GM21576 (cell line): ENCODE results near the gene PYY.
"Not testable (repeated sequence)": the region's sequence is repeated elsewhere in the genome, so short reads cannot be mapped to it uniquely, and the experiment has no call there.

Experiments
- ATAC-seq: cut with Tn5 transposase; IDR thresholded peaks from one replicate; pipeline ENCODE4 v1.9.1; 2021; ENCODE audit warnings: mild to moderate bottlenecking, moderate library complexity; ENCODE audit not compliant: unreplicated experiment

Gene PYY

DNA sequence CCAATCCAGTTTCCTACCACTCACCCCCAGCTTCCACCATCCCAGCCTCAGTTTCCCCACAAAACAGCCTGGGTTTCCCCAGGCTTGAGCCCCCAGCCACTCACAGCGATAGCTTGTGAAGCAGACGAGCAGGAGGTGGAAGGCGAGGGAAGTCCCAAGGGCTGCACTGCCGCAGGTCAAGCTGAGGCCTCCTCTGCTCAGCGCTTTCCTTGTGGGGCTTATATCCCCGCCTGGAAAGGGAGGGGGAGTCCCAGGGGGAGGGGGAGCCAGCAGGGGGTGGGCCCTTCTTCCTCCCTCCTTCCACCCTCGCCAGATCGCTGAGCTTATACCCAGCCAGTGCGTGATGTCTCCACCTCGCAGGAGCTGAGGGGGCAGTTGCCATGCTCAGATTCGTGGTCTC is at the start of gene PYY:
Gene PYY (minus strand): TSS at position 195 of the 400 bp plus-strand sequence. CDS start 457 bp downstream, outside the sequence.
- ATAC-seq = no peak

DNA sequence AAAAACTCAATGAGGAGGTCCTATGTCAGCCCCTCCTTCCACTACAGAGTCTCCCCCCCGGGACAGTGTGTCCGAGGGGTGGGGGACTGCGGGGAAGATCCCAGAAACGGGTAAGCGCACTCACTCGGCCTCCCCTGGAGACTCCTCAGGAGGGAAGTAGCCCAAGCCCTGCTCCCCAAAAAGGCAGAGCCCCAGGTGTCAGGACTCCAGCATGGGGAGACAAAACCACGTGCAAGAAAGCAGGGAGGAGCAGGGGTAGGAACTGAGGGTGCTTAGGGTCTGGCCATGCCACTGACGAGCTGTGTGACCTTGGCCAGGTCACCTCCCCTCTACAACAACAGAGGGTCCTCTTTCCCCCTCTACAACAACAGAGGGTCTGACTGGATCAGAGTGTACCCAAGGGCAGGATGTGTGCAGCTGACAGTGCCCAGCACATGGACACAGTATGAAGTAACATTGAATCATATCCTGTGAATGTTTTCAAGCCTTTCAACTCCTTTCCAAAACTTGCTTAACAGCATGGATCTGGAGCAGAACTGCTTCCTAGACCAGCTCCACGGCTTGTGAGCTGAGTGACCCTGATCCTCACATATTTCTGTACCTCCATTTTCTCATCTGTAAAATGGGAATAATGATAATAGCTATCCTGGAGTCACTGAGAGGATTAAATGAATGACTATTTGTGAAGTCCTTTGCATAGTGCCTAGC is 48.6 kb upstream of the PYY start:
- no peak for ATAC-seq

DNA sequence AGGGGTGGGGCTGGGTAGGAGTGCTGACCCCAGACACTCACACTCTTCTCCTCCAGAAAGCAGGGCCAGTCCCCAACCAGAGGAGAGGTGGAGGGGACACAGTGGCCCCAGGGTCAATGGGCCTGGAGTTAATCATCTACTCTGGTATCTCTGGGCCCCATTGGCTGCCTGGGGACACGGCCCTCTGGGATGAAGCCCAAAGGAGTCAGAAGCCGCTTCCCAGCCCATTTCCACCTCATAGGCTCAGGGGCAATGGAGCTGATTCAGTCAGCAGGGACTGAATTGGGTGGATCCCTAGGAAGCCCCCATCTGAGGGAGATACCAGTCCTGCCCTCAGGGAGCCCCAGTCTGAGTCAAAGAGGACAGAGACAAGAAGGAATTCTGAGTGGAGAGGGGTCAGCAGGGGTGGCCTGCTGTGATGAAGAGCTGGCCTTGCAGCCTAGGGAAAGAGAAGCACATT is 47.8 kb upstream of the PYY start:
- ATAC-seq = no peak

DNA sequence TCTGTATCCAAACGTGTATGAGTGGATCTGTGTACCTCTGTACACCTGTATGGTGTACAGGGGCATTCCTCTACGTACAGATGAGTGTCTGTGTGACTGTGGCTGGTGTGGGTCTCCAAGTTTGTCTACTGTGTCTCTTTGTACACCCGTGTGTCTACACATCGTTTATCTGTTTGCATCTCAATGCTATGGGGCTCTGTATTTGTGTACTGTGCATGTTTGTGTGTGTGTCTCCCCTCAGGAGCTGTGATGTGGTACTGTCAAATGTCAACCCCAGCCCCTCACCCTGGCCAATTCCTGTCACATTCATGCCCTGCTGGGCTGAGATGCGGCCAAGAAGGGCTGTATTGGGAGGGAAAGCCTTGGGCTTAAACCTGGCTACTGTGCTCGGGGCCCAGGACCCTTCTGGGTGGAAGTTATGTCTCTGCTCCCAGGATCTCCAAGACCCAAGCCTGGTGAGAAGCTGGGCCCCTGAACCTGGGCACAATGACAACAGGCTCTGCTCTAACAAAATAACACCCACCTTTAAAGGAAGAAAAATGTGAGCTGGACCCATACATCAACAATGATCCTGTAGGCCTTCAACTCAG is 47.2 kb upstream of the PYY start:
- ATAC-seq = no peak

DNA sequence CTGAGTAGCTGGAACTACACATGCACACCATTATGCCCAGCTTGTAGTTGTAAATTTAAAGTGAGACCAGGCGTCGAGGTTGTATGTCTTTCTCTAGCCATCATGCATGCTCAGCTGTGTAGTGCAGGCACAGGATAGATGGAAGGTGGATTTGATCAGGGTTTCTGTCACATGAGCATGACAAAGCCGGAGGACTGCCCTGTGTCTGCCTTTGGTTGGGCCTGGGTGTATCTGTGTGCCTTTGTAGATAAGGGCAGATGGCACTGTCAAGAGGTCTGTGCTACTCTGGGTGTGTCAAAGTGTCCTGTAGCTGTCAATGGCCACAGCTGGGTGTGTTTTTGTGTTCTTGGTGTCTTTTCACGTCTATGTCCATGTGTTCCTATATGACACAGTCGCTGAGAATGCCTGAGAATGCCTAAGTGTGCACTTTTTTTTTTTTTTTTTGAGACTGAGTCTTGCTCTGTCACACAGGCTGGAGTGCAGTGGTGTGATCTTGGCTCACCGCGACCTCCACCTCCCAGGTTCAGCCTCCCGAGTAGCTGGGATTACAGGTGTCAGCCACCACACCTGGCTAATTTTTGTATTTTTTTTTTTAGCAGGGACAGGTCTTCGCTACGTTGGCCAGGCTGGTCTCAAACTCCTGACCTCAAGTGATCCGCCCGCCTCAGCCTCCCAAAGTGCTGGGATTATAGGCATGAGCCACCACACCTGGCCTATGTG is 46.6 kb upstream of the PYY start:
- no peak for ATAC-seq

DNA sequence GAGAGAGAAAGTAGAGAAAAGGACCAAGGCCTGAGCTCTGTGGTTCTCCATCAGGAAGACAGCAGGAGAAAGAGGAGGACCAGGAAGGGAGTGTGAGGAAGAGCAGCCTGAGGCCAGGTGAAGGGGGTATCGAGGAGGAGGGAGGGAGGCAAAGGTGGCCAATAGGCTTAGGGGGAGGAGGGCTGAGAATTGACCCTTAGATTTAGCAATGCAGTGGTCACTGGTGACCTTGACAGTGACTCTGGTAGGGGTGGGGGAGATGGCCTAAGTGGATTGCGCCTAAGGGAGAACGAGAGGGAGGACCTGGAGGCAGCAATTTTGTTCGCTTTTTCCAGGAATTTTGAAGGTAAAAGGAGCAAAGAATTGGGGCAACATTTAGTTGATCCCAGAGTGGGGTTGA is 45.3 kb upstream of the PYY start:
- no peak for ATAC-seq

DNA sequence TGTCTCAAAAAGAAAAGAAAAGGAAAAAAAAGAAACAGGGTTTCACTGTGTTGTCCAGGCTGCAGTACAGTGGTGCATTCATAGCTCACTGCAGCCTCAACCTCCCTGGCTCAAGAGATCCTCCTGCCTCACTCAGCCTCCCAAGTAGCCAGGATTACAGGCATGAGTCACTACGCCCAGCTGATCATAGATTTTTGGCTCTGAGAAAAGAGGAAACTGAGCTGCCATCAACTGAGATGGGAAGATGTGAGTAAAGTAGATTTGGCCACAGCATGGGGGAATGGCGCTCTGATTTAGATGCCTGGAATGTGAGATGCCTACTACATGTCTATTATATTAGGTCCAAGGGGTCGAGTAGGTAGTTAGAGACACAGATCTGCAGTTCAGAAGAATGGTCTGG is 44.8 kb upstream of the PYY start:
- no peak for ATAC-seq

DNA sequence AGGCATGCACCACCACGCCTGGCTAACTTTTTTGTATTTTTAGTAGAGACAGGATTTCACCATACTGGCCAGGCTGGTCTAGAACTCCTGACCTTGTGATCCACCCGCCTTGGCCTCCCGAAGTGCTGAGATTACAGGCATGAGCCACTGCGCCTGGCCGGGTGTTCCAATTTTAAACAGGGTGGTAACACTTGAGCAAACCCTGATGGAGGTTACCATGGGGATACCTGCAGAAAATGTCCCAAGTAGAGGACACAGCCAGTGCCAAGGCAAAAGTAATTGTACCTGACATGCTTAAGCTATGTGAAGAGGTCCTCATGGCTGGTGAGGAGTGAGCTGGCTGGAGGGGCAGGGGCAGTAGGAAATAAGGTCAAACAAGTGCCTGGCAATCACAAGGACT is 43.4 kb upstream of the PYY start:
- ATAC-seq = not testable (repeated sequence)

DNA sequence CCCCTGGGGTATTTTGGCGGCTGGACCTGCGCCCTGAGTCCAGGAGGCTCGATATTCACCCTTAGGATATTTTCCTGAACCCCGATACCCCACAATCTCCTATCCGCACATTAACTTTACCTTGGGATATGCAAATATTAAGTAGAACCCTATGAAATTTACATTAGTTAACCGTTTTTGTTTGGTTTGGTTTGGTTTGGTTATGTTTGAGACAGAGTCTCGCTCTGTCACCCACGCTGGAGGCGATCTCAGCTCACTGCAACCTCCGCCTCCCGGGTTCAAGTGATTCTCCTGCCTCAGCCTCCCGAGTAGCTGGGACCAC is 41.4 kb upstream of the PYY start:
- no peak for ATAC-seq

DNA sequence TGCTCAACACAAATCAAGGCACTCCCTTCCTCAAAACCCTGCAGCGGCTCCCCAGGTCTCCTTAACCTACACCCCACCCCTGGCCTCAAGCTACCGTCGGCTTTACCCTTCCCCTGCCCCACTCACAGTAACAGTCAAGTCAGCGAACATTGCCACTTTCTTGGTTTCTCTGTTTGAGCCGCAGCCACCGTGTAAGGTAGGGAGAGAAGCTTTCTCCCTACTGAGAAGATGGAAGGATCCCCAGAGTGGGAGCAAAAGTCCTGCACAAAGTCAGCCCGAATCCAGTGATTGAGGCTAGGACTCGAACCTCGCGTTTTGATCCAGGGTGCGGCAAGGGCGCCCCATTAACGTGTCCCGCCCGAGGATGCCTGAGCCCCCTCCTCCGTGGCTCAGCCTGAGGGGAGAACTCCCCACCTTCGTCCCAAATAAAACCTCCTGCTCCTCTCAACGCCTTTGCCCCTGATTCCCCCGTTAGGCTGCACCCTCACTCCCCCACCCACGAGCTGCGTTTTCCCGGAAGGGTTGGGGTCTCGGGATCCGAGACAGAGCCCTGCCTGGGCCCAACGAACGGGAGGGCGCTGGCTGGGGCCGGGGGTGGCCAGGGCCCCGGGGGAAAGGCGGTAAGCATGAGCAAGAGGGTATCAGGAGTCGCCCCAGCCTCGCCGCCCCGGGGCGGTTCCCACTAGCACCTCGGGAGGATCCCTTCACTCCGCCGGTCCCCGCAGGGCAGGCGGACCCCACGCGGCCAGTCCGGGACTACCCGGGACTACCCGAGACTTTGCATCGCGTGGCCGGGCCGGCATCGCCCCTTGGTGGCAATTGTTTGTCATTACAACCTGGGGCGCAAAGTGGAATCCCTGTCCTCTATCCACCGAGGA is 40.8 kb upstream of the PYY start:
- no peak for ATAC-seq

DNA sequence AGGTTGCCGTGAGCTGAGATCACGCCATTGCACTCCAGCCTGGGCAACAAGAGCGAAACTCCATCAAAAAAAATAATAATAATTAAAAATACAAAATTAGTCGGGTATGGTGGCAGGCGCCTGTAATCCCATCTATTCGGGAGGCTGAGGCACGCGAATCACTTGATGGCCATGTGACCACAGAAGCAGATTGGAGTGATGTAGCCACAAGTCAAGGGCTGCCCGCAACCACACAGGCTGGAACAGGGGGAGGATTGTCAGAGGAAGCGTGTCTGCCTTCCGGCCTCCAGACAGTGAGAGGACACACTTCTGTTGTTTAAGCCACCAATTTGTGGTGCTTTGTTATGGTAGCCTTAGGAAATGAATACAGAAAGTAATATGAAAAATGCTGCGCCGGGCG is 38.9 kb upstream of the PYY start:
- ATAC-seq = no peak

DNA sequence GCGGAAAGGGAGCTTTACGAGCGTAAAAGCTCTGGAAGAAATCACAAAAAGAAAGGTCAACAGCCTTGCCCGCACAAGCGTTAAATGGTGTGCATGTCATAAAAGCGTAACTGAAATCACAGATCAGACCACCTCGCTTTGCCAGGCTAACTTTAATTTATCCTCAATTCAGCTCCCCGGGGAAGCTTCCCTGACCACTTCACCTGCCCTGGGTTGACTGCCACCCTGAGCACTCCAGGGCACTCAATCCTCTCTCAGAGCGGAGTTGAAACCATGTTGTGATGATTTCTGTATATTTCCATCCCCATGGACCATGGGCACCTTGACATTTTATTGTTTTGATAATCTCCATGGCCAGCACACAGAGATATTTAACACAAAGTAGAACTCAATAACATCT is 34.6 kb upstream of the PYY start:
- no peak for ATAC-seq

DNA sequence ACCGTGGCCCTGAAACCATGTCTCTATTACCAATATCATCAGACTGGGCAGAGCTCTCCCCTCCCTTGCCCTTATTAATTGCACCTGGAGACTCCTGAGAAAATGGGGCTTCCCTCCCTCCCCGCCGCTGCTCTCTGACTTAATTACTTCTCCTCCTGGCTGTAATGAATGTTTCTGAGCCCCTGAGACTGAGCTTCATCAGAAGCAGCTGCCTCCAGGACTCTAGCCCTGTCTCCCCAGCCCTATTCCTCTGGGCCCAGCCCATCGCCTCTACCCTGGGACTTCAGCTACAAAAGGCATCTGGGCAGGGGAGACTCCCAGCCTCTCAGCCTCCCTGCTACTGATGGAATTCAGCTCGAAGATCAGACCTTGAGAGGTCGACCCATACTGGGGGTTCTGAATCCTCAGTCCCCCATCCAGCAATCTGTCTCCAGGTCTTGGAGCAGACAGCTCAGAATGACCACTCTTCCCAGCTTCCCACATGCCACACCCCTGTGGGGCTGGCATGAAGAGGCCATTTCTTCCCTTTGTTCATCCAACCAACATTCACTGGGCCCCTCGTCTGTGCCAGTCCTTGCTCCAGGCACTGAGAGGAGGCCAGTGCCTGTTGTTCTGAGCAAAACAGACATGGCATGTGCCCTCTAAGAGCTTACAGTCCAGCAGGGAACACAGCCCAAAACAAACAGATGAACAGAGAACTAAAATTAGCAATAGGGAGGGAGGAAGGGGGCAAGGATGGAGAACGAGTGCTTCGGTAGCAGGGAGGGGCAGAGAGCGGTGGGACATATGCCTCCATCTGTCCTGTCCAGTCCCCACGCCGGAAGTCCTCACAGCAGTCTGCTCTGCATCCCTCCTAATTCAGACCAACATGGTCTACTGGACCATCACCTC is 33.6 kb upstream of the PYY start:
- ATAC-seq = no peak

DNA sequence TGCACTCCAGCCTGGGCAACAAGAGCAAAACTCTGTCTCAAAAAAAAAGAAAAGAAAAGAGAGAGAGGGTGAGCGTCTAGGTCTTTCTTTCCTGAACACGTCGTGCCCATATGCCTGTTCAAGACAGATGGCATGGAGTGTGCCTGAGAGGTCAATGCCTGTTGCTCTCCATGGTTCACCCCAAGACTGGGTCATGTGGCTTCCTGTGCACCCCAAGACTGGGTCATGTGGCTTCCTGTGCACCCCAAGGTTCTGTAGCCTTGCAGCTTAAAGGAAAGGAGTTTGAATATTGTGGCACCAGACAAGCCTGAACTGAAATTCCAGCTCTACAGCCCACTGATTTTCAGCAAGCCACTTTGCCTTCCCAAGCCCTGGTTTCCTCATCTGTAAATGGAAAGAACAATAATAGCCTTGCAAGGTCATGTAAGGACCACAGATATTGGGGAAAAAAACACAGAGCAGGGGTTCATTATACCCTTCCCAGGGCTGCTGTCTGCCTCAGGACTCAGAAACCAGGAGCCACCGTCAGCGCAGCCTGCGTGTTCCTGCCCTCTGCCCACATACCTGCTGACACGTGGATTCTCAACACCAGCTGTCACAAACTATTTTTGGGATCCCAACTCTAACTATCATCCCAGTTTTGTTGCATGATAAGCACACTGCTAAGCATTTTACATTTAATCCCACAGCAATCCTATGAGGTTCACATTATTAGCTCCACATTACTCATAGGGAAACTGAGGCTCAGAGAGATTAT is 32.7 kb upstream of the PYY start:
- ATAC-seq = no peak

DNA sequence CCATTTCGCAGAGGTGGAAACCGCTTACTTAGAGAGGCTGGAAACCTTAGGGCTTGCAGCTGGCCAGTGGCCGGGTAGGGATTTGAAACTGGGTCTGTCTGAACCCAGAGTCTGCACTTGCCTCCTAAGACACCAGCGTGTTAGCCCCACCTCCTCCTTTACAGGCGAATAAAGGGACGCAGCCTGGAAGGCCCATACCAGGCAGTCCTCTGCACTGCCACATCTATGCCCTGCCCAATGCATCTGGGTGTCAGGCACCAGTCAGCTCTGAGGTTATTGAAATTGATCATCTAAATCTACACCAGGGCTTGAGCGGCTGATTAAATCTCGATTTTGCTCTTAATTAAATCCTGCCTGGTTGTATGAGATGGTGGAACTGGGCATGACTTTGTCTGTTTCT is 30.8 kb upstream of the PYY start:
- ATAC-seq = no peak

DNA sequence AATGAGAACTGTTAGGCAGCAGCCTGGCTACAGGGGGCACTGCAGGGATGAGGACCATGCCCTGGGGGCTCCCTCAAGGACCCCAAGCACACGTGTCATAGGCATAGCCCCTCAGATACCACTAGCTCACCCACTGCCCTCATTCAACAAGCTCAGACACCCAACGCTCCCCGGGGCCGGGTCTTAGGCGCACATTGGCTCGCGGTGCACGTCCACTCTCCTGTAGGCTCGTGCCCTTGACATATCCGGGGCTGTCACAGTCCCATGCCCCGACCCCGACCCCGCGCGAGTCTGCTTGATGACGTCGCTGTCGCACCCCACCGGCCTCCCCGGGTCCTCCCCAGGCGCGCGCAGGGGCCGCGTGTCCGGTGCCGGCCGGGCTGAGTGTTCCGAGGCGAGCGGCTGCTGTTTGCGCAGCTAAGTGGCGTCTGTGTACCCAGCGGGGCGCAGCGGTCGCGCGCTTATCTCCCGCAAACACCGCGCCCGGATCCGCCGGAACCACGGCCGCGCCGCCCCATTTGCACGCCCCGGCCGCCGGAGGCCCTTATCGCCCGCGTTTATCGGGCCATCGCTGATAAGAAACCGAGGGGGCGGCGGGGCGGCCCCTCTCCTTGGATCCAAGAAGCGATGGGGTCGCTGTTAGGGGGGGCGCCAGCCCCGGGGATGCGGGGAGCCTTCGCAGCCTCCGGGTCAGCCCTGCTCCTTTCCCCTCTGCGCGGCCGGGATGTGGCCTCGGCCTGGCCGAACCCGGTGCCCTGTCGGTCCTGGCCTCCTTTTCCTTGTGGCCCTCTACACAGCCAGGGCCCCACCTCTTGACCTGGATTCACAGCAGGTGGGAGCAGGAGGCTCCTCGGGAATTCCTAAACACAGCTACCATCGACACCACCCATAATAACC is 30.0 kb upstream of the PYY start:
- no peak for ATAC-seq

DNA sequence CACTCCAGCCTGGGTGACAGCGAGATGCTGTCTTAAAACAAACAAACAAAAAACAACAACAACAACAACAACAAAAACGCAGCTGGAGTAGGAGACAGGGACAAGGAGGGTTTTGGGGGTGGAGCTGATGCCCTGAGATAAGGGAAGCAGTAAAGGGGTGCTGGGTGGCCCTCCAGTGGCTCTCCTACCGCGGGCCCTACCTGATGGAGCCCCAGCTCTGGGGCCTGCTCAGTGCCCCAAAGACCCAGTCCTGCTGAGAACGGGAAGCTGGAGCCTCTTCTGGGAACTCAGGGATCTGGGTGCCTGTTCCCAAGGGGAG is 29.4 kb upstream of the PYY start:
- ATAC-seq = no peak

DNA sequence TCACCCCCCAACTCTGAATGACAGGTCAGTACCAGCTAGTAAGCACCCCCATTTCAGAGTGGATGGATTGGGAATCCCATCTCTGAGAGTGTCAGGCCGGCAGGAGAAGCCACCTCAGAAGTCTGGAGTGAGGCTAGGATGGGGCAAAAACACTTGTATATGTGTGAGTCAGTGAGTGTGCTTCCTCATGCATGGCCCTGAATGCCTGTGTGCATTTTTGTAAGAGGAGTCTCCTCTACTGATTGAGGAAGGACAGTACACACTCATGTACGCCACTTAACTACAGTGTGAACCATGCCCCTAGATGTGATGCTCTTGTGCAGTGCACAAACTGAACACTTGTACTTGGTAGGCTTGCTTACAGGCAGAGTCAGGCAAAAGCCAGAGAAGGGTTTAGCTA is 28.4 kb upstream of the PYY start:
- no peak for ATAC-seq

DNA sequence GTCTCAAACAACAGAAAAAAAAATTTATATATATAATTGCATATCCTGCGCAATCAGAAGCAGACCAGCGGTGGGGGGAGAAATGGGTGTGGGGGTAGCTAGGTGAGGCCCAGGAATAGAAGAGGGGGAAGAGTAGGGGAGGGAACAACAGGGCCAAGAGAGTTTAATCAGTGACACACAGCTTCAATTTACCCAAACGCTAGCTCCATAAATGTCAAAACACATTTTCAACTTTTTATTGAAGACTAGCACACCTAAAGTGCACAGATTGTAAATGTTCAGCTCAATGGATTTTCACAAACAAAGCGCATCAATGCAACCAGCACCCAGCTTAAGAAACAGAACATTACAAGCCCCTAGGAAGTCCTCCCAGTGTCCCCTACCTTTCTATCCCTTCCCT is 25.9 kb upstream of the PYY start:
- ATAC-seq = no peak
